GM20000 (cell line): ENCODE data around the gene PDCD6IP.

Source experiments
- DNase-seq: peaks from one replicate; pipeline ENCODE4 v3.0.0; 2012; ENCODE audit warnings: low spot score
- TF ChIP-seq, protein P1 (sequence below): IDR thresholded peaks from 2 replicates; pipeline ENCODE4 v1.5.1; 2012; ENCODE audit warnings: mild to moderate bottlenecking, control low read depth; ENCODE audit errors: extremely low read depth, missing control alignments

The PDCD6IP gene

DNA sequence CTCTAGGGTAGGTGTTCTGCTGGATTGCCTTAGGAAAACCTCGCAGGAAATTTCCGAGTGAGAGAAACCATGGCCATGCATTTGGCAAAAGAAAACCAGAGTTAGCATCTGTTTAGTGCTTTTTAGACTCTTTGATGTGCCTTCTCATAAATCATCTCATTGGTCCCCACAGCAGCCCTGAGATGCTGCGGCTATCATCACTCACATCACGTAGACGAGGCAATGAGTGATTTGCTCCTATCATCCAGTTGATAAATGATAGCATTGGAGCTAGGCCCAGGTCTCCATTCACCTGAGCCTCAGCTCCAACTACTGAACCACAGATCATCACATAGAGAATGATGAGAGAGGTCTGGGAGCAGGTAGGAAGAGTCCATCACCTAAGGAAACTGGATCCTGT is 111.1 kb downstream of the PDCD6IP start:
- DNase-seq = no peak
- TF ChIP-seq, protein P1, sequence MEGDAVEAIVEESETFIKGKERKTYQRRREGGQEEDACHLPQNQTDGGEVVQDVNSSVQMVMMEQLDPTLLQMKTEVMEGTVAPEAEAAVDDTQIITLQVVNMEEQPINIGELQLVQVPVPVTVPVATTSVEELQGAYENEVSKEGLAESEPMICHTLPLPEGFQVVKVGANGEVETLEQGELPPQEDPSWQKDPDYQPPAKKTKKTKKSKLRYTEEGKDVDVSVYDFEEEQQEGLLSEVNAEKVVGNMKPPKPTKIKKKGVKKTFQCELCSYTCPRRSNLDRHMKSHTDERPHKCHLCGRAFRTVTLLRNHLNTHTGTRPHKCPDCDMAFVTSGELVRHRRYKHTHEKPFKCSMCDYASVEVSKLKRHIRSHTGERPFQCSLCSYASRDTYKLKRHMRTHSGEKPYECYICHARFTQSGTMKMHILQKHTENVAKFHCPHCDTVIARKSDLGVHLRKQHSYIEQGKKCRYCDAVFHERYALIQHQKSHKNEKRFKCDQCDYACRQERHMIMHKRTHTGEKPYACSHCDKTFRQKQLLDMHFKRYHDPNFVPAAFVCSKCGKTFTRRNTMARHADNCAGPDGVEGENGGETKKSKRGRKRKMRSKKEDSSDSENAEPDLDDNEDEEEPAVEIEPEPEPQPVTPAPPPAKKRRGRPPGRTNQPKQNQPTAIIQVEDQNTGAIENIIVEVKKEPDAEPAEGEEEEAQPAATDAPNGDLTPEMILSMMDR = no peak

DNA sequence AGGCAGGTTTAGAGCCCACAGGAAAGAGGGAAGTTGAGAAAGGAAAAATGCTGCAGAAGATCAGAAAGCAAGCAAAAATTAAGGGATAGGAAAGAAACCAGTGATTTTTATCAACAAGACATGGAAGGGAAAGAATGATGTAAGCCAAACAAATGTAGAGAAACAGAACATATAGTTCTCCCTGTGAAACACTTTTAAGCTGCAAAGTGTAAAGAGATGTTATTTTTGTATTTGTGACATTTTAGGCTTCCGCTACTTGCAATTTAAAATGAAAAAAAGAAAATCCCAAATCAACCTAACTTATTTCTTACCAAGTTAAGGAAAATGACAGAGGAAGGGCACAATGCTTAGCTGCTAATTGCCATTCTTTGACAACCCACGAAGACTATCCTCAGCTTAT is 111.6 kb downstream of the PDCD6IP start:
- no peak for DNase-seq
- TF ChIP-seq, protein P1 = no peak

DNA sequence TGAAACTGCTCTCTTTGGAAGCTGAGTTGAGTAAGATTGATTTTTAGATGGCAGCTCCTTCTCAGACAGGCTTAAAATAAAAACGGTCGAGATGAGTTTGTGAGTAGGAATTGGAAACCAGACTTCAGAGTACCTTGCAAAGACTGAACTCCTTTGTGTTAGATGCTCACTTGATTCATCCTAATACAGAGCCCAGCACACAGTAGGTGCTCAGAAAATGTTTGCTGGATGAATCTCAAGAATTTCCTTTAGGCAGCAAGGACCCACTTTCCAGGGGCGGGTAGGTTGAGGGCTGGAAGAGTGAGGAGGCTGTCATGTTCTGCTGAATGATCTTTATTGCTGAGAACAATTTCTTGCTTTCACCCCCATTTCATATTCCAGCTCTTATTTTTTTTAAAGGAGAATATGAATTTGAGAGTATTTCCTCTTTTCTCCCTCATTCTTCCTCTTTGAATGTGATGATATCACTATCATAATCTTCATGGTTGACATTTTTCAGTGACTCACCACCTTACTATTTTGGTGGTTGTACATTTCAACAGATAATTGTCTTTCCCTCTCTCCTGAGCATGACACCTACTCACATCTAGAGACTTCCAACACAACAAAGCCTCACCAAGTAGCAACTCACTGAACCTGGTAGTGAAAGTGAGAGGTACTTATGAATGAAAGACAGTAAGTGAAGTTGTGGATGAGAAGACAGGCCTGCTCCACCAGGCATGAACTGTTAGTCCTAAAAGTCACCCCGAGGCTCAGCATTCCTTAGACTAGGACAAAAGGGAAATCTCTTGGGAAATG is 113.3 kb downstream of the PDCD6IP start:
- TF ChIP-seq, protein P1 = no peak
- no peak for DNase-seq

DNA sequence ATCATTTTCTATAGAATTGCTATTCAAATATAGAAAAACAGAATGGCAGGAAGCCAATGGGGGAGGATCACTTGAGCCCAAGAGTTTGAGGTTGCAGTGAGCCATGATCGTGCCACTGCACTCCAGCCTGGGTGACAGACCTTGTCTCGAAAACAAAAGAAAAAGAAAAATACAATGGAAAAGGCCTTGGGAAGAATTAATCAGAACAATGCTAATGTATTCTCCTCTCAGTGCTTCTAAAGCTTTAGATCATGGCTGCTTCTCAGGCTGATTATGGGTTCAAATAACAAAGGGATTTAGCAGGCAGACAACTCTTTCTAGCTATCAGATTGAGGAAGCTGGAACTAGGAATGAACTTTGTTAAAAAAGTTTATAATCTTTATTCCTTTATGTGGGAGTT is 115.8 kb downstream of the PDCD6IP start:
- DNase-seq = no peak
- TF ChIP-seq, protein P1 = no peak

DNA sequence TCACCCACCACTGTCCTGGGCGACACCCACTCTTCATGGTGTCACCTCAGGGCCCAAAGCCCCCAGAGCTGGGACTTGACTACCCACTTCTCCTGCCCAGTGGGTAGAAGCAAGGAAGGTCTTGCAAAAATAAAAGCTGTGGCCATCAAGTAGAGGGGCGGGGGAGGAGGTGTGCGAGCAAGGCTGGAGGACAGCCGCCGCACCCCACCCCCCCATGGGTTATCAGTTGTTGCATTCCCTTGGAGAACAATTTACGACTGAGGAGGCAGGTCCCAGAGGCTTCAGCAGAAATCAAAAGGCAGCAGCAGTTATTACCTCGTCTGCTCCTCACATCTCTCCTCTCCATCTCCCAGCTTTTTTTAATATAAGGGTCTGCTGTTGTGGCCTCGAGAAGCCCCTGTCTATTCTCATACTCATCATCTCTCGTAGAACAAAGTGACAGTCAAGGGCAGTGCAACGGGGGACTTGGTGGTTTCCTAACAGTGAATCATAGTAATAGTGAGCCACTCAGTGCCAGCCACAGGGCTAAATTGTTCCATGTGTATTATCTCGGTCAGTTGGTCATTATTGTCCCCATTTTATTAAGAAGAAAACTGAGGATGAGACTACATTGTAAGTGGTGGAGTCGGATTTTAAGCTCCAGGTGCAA is 116.4 kb downstream of the PDCD6IP start:
- DNase-seq = no peak
- TF ChIP-seq, protein P1 = no peak

DNA sequence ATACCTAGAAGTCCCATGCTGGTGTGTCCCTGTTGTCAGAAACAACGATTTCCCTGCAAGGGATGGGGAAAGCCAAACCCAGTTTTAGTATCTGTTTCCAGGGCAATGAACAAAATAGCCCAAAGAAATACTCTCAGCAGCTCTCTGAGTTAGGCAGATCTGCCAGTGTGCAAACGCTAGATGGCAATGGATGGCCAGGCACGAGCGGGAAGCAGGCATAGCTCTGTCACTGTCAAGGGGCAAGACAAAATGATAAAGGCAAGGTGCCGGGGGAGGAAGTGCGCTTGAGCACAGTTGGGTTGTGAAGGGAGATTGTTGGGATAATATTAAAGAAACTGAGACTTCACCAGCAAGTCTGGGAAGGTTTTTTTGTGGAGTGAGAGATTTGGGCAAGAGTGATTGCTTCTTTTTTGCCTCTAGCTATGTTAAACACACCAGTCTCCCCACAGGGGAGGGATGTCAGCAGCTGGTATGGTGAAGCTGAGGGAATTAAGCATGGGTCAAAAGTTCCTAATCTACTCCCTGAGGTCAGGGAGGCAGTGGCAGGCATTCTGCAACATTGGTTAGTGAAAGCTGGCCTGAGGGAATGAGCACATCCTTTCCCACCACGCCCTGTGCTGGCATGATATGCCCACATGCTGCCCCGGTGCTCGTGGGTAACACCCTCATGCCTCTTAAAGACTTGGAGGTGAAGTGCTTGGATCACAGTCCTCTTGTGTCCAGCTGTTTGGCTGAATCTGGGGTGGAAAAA is 117.5 kb downstream of the PDCD6IP start:
- TF ChIP-seq, protein P1 = no peak
- peak; percentile 28 for DNase-seq
